GM19397 (cell line): Measurements from ENCODE around the gene POFUT1.

Experiments used
- ATAC-seq: cut with Tn5 transposase; IDR thresholded peaks from one replicate; pipeline ENCODE4 v1.9.1; 2021; ENCODE audit warnings: mild to moderate bottlenecking, moderate library complexity; ENCODE audit not compliant: unreplicated experiment

The POFUT1 gene

DNA sequence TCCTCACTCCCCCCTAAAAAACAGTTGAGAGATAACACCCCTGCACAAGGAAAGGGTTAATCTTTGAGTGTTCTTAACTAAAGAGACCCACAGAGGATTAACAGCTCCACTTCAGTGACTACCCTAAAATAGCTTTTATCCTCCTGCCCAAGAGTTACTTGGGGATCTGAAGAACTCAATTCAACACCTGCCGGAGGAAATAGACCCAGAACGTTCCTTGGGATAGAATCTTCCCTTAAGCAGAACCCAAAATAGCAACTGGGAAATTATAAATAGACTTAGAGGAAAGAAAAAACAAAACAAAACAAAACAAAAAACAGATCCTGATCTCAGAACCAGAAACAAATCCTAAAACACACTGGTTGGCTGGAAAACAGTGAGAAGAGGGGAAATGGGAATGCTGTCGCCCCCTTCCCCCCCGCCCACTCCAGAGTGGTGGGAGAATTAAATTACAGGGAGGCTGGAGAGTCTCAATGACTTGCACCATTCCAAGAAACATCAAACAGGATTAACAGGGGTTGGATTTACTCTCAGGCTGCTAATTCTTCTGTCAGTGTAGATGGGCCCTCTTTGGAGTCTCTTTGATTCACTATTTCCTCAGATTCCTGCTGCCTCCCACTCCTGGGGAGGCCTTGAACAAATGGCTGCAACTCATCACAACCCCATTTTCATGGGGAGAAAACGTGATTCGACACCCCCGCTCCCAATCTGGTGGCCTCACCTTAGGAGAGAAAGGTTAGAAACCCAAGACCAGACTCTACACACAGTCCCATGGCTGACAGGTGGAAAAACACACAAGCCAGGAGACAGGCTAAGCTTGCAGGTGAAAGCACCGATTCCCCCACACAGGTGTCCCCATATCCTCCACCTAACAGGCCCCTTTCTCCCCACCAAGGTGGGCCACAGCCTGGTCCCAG is 1.6 kb upstream of the POFUT1 start:
- ATAC-seq: no peak

DNA sequence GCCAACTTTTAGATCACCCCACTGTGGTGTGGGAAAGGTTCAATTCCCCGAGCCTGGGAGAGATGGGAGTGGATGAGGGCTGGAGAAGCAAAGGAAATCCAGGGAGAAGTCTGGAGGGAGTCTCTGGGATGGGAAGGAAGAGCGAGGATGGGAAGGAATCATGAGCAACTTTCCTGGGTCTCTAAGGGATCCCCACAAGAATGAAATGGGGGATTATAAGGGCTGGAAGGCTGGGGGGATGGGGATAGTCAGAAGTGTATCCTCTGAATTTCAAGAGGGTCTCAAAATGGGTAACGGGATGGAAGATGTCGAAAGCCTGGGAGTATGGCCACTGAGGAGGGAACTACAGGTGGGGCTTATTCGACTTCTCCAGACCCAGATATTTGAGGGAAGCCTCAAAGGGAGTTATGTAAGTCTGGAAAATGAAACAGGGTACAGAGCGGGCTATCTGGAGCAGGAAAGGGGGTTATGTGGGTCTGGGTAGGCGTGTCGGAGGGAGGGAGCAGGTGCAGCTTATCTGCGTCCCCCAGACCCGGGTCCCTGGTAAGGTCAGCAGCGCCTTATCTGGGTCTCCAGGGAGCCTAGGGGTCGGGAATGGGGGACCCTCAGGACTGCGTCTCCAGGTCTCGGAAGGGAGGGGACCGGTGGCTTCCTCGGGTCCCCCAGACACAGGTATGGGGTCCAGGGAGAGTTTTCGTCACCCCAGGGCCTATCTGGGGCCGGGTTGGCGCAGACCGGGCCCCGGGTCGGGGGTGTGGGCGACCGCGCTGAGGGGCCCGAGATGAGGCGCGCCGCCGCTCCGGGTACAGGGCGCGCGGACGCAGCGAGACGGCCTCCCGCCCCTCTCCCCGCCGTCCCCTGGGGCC is 687 bp upstream of the POFUT1 start:
- no peak for ATAC-seq

DNA sequence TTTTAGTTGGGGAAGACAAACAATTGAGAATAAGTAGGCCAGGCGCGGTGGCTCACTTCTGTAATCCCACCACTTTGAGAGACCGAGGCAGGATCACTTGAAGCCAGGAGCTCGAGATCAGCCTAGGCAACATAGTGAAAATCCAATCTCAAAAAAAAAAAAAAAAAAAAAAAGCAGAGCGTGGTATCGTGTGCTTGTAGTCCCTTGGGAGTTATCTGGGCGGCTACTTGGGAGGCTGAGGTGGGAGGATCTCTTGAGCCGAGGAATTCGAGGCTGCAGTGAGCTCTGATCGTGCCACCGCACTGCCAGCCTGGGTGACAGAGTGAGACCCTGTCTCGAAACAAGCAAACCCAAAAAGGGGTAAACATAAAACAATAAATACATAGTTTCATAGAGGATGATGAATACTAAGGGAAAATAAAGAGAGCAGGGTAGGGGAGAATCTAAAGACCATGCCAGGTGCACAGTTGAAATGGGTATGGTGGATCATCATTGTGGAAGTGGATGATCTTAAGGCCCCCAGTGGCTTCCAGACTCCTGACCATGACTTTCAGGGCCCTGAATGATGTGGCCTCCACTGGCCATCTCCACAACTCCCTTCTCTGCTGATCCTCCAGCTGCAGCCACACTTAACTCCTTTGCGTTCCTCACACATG is 947 bp downstream of the POFUT1 start:
- ATAC-seq: no peak

DNA sequence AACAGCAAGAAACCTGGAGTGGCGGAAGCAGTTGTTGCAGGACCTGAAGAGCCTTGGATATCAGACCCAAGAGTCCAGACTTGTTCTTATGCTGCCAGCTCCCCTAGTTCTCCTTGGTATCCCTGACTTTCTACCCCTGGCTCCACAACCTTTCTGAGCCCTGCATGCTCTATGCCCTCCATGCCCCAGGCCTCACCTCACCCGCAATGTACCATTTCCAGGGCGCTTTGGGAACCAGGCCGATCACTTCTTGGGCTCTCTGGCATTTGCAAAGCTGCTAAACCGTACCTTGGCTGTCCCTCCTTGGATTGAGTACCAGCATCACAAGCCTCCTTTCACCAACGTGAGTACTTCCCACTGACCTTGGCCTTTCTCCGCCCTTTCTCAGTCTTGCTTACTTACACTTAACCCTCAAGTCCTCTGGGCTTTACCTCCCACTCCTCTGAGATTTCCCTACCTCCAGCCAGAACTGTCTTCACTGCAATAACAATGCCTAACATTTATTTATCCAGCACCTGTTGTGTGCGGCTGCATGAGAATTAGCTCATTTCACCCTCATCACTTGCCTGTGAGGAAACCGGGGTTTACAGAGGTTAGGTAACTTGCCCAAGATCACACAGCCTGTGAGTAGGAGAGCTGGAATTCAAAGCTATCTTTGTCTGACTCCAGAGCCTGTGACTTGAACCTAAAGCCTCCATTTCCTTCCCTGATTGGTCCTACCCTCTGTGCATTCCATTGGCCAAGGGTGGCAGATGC is 2.3 kb downstream of the POFUT1 start:
- ATAC-seq: no peak

DNA sequence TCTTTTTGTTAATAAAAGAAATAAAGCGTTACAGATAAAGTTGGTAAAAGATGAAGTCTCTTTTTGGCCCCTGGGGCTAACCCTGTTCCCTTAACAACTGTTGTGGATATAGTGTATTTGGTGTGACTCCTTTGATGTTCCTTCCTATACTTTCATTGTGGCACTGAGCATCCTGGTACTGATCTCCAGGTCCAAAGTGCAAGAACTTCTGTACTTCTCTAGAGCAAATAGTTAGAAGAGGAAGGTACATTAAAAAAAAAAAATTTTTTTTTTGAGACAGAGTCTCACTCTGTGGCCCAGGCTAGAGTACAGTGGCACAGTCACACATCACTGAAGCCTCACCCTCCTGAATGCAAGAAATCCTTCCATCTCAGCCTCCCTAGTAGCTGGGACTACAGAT is 6.2 kb downstream of the POFUT1 start:
- no peak for ATAC-seq

DNA sequence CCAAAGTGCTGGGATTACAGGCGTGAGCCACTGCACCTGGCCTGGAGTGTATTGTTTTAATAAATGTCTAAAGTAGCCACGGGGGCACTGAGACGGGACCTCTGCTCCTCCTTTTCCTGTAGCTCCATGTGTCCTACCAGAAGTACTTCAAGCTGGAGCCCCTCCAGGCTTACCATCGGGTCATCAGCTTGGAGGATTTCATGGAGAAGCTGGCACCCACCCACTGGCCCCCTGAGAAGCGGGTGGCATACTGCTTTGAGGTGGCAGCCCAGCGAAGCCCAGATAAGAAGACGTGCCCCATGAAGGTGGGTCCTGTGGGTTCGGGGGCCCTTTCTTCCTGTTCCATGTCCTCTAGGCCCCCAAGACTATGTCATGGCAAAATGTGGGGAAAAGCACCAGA is 7.5 kb downstream of the POFUT1 start:
- no peak for ATAC-seq

DNA sequence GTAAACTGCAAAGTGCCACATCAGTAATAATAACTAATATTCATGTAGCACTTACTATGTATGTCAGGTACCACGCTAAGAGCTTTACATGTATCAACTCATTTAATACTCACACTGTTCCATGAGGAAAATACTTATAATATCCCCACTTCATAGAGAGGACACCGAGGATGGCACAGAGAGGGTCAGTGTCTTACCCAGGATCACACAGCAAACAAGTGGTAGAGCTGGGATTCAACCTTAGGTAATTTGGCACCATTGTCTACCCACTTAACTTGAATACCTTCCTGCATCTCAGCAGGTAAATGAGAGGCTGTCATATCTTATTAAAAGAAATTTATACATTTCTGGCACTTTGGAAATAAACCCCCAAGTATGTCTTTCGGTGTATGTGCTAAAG is 8.0 kb downstream of the POFUT1 start:
- no peak for ATAC-seq

DNA sequence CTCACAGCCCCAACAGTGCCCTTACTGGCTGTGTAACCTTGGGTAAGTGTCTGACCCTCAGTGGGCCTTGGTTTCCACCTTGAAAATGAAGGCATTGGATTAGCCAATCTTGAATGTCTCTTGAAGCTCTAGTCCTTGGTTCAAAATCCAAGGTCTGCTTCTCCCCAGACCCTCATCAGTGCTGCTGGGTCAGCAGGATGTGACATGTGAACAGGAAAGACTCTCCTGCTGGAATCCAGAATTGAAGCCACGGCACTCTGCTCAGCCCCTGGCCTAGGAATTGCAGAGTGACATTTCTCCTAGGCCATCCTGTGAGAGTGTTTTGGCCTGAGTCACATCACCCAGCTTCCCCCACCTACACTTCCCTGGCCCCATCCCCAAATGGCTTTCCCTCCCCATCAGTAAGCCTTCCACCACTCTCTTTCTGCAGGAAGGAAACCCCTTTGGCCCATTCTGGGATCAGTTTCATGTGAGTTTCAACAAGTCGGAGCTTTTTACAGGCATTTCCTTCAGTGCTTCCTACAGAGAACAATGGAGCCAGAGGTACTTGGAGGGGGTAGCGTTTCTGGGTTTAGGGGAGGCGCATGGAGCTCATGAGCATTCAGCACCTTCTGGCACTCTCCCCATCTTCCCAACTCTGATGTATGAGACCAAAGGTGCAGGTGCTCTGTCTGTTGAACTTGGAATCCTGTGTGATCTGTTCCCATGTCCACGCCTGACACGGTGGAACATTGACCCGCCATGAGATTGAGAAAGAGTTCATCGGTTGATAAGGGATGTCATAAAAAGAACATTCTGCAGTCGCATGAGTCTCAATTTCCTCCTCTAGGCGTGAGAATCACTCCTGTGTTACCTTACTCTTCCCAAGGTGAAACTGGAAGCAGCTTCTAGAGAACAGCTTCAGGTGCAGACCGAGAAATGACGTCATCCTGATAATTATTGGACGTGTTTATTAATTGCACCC is 8.8 kb downstream of the POFUT1 start:
- no peak for ATAC-seq

DNA sequence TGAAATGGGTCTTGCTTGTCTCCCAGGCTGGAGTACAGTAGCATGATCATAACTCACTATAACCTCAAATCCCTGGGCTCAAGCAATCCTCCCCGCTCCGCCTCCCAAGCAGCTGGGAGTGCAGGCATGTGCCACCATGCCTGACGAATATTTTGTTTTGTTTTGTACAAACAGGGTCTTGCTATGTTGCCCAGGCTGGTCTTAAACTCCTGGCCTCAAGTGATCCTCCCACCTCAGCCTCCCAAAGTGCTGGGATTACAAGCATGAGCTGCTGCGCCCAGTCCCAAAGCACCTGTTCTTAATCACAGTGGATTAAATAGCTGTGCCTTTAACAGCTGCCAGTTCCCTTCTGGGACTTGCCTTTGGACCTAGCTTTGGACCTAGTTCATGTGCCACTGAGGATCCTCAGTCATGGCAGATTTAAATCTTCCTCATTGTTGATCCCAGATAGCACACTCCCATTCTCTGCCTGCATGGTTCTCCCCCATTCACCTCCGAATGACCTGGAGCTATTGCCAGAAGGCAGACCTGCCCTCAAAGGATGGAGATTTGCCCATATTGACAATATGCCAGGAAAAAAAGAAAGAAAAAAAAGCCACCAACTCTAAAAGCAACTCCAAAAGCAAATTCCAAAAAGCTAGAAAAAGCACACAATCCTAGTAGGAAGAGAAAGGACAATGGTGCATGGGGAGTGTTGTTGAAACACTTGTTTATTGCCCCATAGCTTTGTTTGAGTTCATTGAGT is 10.6 kb downstream of the POFUT1 start:
- no peak for ATAC-seq

DNA sequence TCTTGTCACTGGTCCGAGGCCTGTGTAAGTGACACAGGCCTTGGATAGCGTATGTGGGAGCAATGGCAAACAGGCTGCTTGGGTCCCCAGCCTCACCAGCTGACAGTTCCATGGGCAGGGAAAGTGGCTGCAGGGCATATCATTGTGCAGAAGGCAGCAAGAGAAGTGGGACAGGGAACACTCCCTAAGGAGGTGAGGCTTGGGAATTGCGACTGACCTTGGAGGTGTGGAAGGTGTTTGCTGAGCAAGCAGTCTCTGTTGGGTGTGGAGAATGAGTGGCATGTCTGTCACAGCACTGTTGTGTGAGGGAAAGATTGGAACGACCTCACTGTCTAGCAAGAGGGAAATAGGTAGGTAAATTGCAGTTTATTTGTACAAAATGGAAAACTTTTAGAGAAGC is 16.8 kb downstream of the POFUT1 start:
- ATAC-seq: no peak

DNA sequence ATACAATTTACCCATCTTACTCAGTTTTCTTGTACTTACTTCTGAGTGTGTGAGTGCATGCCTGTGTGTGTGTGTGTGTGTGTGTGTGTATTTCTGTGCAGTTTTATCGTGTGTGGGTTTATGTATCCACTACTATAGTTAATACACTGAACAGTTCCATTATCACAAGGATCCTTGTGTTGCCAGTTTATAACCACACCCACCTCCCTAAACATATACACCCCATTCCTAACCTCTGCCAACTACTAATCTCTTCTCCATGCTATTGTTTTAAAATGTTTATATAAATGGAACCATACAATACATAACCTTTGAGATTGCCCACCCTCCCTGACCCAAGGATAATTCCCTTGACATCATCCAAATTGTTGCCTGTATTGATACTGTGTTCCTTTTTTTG is 18.7 kb downstream of the POFUT1 start:
- no peak for ATAC-seq

DNA sequence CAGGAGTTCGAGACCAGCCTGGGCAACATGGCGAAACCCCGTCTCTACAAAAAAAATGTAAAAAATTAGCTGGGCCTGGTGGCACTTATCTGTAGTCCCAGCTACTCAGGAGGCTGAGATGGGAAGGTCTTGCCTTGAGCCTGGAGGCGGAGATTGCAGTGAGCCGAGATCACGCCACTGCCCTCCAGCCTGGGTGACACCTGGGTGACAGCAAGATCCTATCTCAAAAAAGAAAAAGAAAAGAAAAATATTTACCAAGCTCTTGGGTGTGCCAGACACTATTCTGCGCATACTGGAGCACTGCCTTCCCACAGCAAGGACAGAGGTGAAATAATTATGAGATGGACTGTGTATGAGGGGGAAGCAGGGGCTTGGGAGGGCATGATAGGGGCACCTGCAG is 19.6 kb downstream of the POFUT1 start:
- no peak for ATAC-seq

DNA sequence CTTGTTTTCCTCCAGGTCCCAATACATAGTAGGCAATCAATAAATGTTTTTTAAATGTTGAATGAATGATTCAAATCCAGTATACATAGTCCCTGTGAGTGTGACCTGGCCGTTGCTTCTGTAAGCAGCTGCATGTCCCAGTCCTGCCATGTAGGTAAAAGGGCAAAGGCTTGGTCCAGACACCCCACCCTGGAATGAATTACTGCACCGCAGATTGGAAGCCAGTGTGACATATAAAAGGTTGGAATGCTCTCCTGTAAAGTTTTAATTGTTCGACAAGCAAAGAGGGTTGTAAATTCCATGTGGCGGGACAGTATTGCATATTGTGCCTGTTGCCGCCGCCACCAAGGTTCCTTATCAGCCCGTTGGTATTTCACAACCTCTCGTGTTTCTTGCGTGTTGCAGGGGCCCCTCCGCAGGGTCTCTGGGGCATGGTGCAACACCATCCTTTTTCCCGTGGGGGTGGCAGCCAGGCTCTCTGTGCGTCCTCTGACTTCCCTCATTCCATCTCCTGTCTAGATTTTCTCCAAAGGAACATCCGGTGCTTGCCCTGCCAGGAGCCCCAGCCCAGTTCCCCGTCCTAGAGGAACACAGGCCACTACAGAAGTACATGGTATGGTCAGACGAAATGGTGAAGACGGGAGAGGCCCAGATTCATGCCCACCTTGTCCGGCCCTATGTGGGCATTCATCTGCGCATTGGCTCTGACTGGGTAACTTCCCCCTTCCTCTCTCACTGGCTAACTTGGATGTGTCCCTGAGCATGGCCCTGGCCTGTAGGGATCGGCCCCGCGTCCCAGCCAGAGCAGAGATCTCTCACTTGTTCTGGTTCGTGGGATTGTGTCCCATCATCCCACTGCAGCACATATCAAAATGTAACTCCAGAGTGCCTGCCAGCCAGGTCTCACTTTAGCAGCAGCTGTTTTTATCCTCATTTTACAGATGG is 20.3 kb downstream of the POFUT1 start:
- ATAC-seq: no peak

DNA sequence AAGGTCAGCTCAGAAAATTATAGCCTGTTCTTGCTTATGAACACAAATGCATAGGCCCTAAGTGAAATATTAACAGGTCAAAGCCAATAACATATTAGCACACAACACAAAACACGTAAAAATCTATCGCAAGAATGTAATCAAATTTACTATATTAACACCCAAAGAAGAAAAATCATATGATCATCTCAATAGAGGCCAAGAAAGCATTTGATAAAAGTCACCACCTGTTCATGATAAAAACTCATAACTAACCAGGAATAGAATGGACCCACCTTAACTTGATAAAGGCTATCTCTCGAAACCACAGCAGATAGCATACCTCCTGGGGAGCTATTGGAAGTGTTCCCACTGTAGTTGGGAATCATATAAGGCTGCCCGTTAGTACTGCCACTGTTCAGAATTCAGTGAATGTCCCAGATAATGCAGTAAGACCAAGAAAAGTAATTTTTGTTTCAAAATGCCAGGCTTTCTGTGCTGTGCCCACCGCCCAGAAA is 21.6 kb downstream of the POFUT1 start:
- no peak for ATAC-seq

DNA sequence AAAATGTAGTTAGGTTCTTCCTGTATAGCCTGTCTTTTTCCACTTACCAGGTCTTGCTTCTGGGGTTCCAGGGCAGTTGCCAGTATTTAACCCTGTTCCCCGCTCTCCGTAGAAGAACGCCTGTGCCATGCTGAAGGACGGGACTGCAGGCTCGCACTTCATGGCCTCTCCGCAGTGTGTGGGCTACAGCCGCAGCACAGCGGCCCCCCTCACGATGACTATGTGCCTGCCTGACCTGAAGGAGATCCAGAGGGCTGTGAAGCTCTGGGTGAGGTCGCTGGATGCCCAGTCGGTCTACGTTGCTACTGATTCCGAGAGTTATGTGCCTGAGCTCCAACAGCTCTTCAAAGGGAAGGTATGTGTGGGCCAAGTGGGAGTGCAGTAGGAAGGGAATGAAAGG is 23.0 kb downstream of the POFUT1 start:
- ATAC-seq: no peak

DNA sequence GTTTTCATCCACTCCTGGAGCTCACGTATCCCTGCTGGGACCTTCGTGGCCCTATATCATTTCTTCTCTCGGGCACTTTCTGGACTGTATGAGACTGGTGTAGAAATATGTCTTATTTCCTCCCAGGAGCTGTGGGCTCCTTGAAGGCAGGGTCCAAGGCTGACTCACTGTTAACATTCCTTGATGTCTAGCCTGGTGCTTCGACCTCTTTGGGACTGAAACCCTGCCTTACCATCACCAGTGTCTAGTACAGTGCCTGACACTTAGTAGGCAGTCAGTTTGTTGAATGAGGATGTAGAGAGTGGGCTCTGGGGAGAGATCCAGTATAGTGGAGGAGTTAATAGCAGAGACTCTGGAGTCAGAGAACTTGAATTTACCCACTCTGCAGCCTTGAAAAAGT is 23.6 kb downstream of the POFUT1 start:
- no peak for ATAC-seq

DNA sequence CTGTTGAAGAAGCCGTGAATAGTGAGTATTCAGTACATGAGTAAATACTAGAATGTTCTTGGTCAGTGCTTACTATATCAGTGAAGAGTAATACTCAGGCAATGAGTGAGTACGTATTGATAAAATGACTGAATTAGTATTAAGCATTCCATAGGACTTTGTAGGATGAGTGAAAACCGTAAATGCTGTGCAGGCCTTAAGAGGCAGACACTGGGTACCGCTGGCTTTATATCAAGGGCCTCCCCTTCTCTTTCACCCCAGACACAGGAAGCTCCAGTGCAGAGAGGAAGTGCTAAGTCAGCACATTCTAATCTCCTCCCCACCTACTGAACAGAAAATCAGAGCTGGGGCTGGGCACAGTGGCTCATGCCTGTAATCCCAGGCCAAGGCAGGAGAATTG is 24.2 kb downstream of the POFUT1 start:
- no peak for ATAC-seq
